A549 (cell line): ENCODE data around the gene INHBC. TPM values are rescaled to one million over a fixed set of nuclear protein-coding genes. Genes with fewer than 3 reads are reported as not detected.

Experiments
- ATAC-seq, 2 experiments: fragments of 200-7000 bp in 1 of 2; fragments of >200 bp in 1 of 2; cut with Nextera tagmentation in 1 of 2; cut with Tn5 transposase in 1 of 2; 3 replicates each; pipeline versions ENCODE4 v1.8.0 to v1.9.1; 2018 to 2020; ENCODE audit warnings: mild to moderate bottlenecking in 1 of 2, moderate library complexity in 1 of 2
- CTCF ChIA-PET: fragments of 300-600 bp; sonication (Branson Sonifier 250); formaldehyde crosslinking; extraction: SDS; loops from one replicate; lab custom pipeline; 2021; ENCODE audit warnings: antibody characterized with exemption, inconsistent platforms; lab: Yijun Ruan, JAX
- POLR2A ChIA-PET: fragments of 350-600 bp; formaldehyde crosslinking; extraction: SDS; loops from one replicate; lab custom pipeline; 2021; ENCODE audit warnings: antibody characterized with exemption, inconsistent platforms; lab: Yijun Ruan, JAX
- DNase-seq, 2 experiments: peaks; one replicate each; pipeline versions ENCODE4 v3.0.0 to v3.0.0-alpha.2; 2011 to 2016; ENCODE audit warnings: low read depth in 1 of 2, low spot score in 1 of 2
- FAIRE-seq: peaks from 2 replicates; lab custom pipeline; 2011; peaks lifted over from hg19 to GRCh38; lab: Jason Lieb, UNC
- H3K27ac ChIP-seq, 2 experiments: fragments of >200 bp; sonication (Bioruptor Twin); formaldehyde crosslinking; 3 replicates each; pipeline ENCODE4 v1.5.1; 2016 to 2017
- H3K4me1 ChIP-seq: fragments of >200 bp; sonication (Bioruptor Twin); formaldehyde crosslinking; 3 replicates; pipeline ENCODE4 v1.6.1; 2016
- H3K4me2 ChIP-seq: fragments of >200 bp; sonication (Bioruptor Twin); formaldehyde crosslinking; 3 replicates; pipeline ENCODE4 v1.6.1; 2016
- H3K4me3 ChIP-seq: fragments of >200 bp; sonication (Bioruptor Twin); formaldehyde crosslinking; 3 replicates; pipeline ENCODE4 v1.5.1; 2016
- H3K9me3 ChIP-seq: fragments of >200 bp; sonication (Bioruptor Twin); formaldehyde crosslinking; 3 replicates; pipeline ENCODE4 v1.6.1; 2016
- ATOH8 ChIP-seq: fragments of 250-450 bp; sonication (Bioruptor Pico); IDR thresholded peaks from 2 replicates; pipeline ENCODE4 v1.5.0; 2020; ENCODE audit warnings: low read depth, mild to moderate bottlenecking, moderate library complexity
- CEBPB ChIP-seq, 2 experiments: fragments of >200 bp in 1 of 2; sonication (Bioruptor Twin) in 1 of 2; formaldehyde crosslinking in 1 of 2; IDR thresholded peaks; 2 replicates each; pipeline ENCODE4 v1.6.1; 2012 to 2016
- CHD2 ChIP-seq: fragments of 150-350 bp; IDR thresholded peaks from 2 replicates; pipeline ENCODE4 v1.6.1; 2014; ENCODE audit warnings: low read length; ENCODE audit not compliant: partially characterized antibody
- CTCF ChIP-seq: fragments of >200 bp; sonication (Bioruptor Twin); formaldehyde crosslinking; IDR thresholded peaks from 3 replicates; pipeline ENCODE4 v1.5.1; 2016
- EHMT2 ChIP-seq: fragments of 200-600 bp; sonication (generic); IDR thresholded peaks from 2 replicates; pipeline ENCODE4 v1.6.1; 2016; ENCODE audit warnings: antibody characterized with exemption, low read depth, mild to moderate bottlenecking, moderate library complexity
- ELK1 ChIP-seq: fragments of 150-350 bp; IDR thresholded peaks from 2 replicates; pipeline ENCODE4 v1.6.1; 2014; ENCODE audit warnings: low read depth, mild to moderate bottlenecking, low read length
- EP300 ChIP-seq, 2 experiments: fragments of >200 bp; sonication (Bioruptor Twin); formaldehyde crosslinking; IDR thresholded peaks; 2 replicates in 1 of 2; 3 replicates in 1 of 2; pipeline ENCODE4 v1.6.1; 2016 to 2017
- JUN ChIP-seq, 2 experiments: fragments of >200 bp; sonication (Bioruptor Twin); formaldehyde crosslinking; IDR thresholded peaks; 2 replicates in 1 of 2; 3 replicates in 1 of 2; pipeline ENCODE4 v1.6.1; 2016 to 2017
- KDM1A ChIP-seq: fragments of 200-600 bp; sonication (generic); IDR thresholded peaks from 2 replicates; pipeline ENCODE4 v1.6.1; 2016; ENCODE audit warnings: low read depth, mild to moderate bottlenecking
- KDM5A ChIP-seq: fragments of 200-600 bp; sonication (generic); IDR thresholded peaks from 2 replicates; pipeline ENCODE4 v1.6.1; 2016; ENCODE audit warnings: antibody characterized with exemption, mild to moderate bottlenecking
- MAFK ChIP-seq: fragments of 450-650 bp; IDR thresholded peaks from 2 replicates; pipeline ENCODE4 v1.6.1; 2014; ENCODE audit not compliant: partially characterized antibody
- MAX ChIP-seq: IDR thresholded peaks from 2 replicates; pipeline ENCODE4 v1.6.1; 2012
- NFE2L2 ChIP-seq: fragments of 150-350 bp; conservative IDR thresholded peaks from 2 replicates; pipeline ENCODE4 v1.6.1; 2014; ENCODE audit warnings: low read length
- RAD21 ChIP-seq, 2 experiments: fragments of >200 bp in 1 of 2; sonication (Bioruptor Twin) in 1 of 2; formaldehyde crosslinking in 1 of 2; IDR thresholded peaks in 1 of 2; conservative IDR thresholded peaks in 1 of 2; 2 replicates in 1 of 2; 3 replicates in 1 of 2; pipeline ENCODE4 v1.6.1; 2012 to 2018; ENCODE audit warnings: inconsistent platforms in 1 of 2
- RCOR1 ChIP-seq: fragments of 150-350 bp; IDR thresholded peaks from 2 replicates; pipeline ENCODE4 v1.6.1; 2014; ENCODE audit warnings: antibody characterized with exemption, low read length, low read depth
- REST ChIP-seq: fragments of 200-600 bp; sonication (generic); IDR thresholded peaks from 2 replicates; pipeline ENCODE4 v1.6.1; 2016; ENCODE audit warnings: antibody characterized with exemption, mild to moderate bottlenecking, moderate library complexity
- RFX5 ChIP-seq: fragments of 450-650 bp; IDR thresholded peaks from 2 replicates; pipeline ENCODE4 v1.7.1; 2014; ENCODE audit warnings: antibody characterized with exemption, mild to moderate bottlenecking, moderate library complexity
- SMC3 ChIP-seq: fragments of >200 bp; sonication (Bioruptor Twin); formaldehyde crosslinking; IDR thresholded peaks from 3 replicates; pipeline ENCODE4 v1.6.1; 2018; ENCODE audit warnings: inconsistent platforms
- SREBF2 ChIP-seq: fragments of 450-650 bp; IDR thresholded peaks from 2 replicates; pipeline ENCODE4 v1.6.1; 2014; ENCODE audit warnings: mild to moderate bottlenecking, moderate library complexity
- USF2 ChIP-seq: fragments of 450-650 bp; IDR thresholded peaks from 2 replicates; pipeline ENCODE4 v1.6.1; 2014; ENCODE audit warnings: antibody characterized with exemption
- WGBS: methylation state at CpG from one replicate; pipeline ENCODE4 v1.1.6; 2017; ENCODE audit errors: missing lambda C conversion rate; 5-methylcytosine and 5-hydroxymethylcytosine counted together
- polyA plus RNA-seq, 4 experiments: library from polyadenylated mRNA; depleted of rRNA in 3 of 4; stranded (reverse); fragments of >200 nt; fragmentation: RNase III in 1 of 4; extraction: RNeasy Plus Mini Kit Qiagen cat#74134 plus additional on column Dnase treatment in 1 of 4; gene quantifications; 2 replicates in 3 of 4; 3 replicates in 1 of 4; pipeline ENCODE4 v1.2.3, GENCODE V29; 2011 to 2017

INHBC gene
- polyA plus RNA-seq, 2 of the 4 experiments (the other 2 are of a cell fraction) = 0.08 TPM; not detected in 1

- no peak for TF ChIP-seq ATOH8 (CRISPR knock-in tag)
- no peak for TF ChIP-seq KDM1A
- no peak for TF ChIP-seq RCOR1
- no peak for TF ChIP-seq EHMT2
- TF ChIP-seq ELK1 = no peak
- no peak for TF ChIP-seq CEBPB (IDR thresholded peaks at IDR 0.05)
- ChIA-PET CTCF (interaction anchor here (0.6 to 13.4 kb wide), 39 partner anchors 7 to 832 kb away, joined by 3 to 459 read pairs (median 5); partner anchors contain the start of genes GLI1, INHBC and NXPH4), POLR2A (interaction anchor here (0.6 to 0.7 kb wide), 2 partner anchors 116 to 178 kb away, joined by 3 read pairs; no protein-coding TSS in a partner anchor)
- H3K4me1 ChIP-seq = peaks cover 77% of the 10 kb centered on the region
- DNase-seq (no peak), ATAC-seq (0 out of 6 replicates have a peak, but pooled peaks of 1 of the 2 experiments have one; percentile 0), FAIRE-seq (no peak)
- H3K4me2 ChIP-seq = peak overlapping the region; percentile 97
- H3K9me3 ChIP-seq = no peaks in the 10 kb centered on the region
- H3K27ac ChIP-seq = peak overlapping the region; percentile 92 to 99
- H3K4me3 ChIP-seq = peak overlapping the region; percentile 7; the same call in 1 of the 3 replicates
- 76% methylated on average over 8 of the region's 10 CpGs for WGBS
Observed at GRCh38 chr12:57455374-57456144, 21.0 kb downstream of the INHBC start.

- no peak for FAIRE-seq
- POLR2A ChIA-PET = no interaction called here
- Histone ChIP-seq H3K4me3 (peak overlapping the region; percentile 7; the same call in 1 of the 3 replicates), H3K9me3 (no peaks in the 10 kb centered on the region), H3K4me2 (peak overlapping the region; percentile 97), H3K4me1 (peaks cover 74% of the 10 kb centered on the region), H3K27ac (peak overlapping the region; percentile 92 to 99)
- CTCF ChIA-PET = interaction anchor here (0.6 to 13.4 kb wide), 37 partner anchors 6 to 832 kb away, joined by 3 to 459 read pairs (median 5); partner anchors contain the start of genes GLI1, INHBC and NXPH4
- DNase-seq = peak; percentile 53 to 81
- 40% methylated on average over 15 of the region's 15 CpGs for WGBS
- TF ChIP-seq MAX (peak; percentile 43), MAFK (no peak), CHD2 (no peak), EP300 (IDR thresholded peaks at IDR 0.05) (0 out of 5 replicates have a peak, but pooled peaks of 1 of the 2 experiments have one; percentile 14), JUN (IDR thresholded peaks at IDR 0.05) (no peak), KDM5A (no peak), USF2 (no peak), SREBF2 (no peak), REST (no peak), NFE2L2 (no peak), RFX5 (no peak), CTCF (peak; percentile 77), SMC3 (peak; percentile 59), RAD21 (conservative IDR thresholded peaks at IDR 0.05 in 1 of 2, IDR thresholded peaks at IDR 0.05 in 1 of 2) (peak; percentile 57 to 63)
- ATAC-seq = peak; percentile 20 to 53; a peak in 3 of 6 replicates
Observed at GRCh38 chr12:57456145-57456700, 21.6 kb downstream of the INHBC start.
